Fibroblast of the conjunctiva (primary cell): Measurements from ENCODE around the gene RPS24.
"Not testable (repeated sequence)": the region's sequence is repeated elsewhere in the genome, so short reads cannot be mapped to it uniquely, and the experiment has no call there.

Source experiments
- DNase-seq: peaks from one replicate; pipeline ENCODE4 v3.0.0-alpha.2; 2010; ENCODE audit warnings: low read depth

Gene RPS24

GRCh38 chr10:78053211-78053868 is 19.7 kb downstream of the RPS24 start:
- DNase-seq, result no peak

DNA sequence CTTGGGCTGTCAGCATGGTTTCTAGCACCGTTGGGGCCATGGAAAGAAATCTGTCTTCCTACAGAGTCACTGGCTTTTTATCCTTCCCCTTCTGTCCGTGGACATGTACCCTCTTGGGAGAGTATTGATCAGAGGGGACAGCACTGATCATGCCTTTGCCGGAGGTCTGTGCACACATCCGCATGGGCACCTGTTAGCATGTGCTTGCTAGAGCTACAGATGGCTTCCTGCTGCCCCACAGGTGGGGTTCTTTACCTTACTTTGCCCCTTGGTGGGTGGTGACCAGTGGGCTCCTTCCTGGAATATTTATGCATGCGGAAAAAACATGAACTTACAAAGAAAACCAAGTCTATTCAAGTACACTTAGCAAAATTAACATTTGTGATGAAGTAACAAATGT is 24.9 kb downstream of the RPS24 start:
- no peak for DNase-seq

GRCh38 chr10:78059906-78060702 is 26.4 kb downstream of the RPS24 start:
- no peak for DNase-seq

DNA sequence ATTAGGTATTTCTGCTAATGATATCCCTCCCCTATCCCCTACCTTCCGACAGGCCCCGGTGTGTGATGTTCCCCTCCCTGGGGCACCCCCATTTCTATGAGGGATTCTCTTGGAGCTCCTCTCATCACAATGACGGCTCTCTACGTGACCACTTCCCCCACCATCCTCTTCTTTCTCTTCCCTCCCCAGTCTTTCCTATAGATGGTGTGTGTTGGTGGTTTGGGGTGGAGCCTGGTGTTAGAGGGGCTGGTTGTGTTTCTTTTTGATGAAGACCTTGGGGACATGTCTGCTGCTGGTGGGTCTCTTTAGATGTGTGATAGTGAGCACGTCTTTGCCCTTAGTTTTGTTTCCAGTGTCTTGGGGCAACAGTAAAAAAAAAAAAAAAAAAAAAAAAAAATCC is 28.6 kb downstream of the RPS24 start:
- DNase-seq, result no peak

- no peak for DNase-seq
These were observed 29.6 kb downstream of the RPS24 start for GRCh38 chr10:78063236-78063635.

DNA sequence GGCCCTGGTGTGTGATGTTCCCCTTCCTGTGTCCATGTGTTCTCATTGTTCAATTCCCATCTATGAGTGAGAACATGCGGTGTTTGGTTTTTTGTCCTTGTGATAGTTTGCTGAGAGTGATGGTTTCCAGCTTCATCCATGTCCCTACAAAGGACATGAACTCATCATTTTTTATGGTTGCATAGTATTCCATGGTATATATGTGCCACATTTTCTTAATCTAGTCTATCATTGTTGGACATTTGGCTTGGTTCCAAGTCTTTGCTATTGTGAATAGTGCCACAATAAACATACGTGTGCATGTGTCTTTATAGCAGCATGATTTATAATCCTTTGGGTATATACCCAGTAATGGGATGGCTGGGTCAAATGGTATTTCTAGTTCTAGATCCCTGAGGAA is 31.3 kb downstream of the RPS24 start:
- DNase-seq, result not testable (repeated sequence)

DNA sequence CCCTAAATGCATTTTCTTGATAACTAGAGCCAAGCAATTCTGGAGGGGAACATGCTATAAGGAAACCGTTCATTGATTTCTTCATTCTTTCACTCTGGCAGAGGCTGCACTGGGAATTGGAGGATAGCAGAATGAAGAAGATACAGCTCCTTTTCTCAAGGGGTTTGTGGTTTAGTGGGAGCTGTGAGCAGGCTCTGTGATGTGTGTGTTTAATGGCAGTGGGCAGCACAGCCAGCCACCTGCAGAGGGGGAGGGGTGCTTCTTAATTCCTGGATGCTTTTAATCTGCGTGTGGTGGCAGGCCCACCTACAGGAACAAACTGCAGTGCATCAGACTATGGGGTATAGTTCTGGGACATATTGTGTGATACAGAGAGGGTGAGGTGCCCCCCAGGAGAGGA is 31.9 kb downstream of the RPS24 start:
- DNase-seq, result no peak

DNA sequence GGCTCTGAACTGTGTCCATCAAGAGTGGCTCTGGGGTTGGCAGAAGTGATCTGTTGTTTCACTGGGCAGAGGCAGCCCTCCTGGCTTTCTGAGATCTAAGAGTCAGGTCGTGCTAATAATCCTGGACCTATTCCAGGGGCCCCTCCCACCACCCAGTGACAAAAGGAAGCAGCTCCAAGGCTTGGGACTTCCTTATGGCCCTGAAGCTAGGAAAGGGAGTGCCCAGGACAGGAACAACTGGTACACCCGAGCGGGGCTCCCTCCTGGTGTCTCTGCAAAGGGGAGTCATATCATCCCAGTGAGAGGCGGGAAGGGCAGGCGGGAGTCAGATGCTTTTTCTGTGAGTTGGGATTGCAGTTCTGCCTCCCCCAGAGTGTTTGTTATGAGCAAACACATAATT is 32.3 kb downstream of the RPS24 start:
- DNase-seq, result no peak

DNA sequence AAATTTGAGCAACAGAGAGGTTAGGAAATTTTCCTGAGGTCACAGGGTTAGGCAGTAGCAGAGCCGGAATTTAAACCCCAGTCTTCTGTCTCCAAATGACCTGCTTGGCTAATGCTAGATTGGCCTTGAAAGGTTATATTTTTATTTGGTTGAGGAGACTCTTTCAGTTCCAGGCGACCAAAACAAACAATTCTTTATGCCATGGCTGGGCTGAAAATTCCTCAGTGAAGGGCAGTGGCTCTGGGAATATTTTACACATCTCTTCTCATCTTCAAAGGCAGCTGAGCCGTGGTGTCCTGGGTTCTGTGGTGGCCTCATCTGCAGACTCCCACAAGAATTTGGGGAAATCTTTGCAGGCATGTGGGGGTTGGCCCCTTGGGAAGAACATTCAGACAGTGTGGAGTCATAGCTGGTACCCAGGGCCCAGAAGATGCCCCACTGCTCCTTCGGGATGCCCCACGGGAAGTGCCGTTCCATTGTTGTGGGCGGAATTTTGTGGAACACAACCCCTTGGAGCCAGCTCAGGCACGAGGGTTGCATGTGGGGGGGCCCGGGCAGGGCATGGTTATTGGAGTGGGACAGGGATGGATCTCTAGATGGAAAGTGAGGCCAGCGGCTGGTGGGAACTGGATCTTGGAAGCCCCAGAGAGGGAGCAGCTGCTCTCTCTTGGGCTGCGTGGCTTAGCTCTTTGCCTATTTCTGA is 33.2 kb downstream of the RPS24 start:
- DNase-seq, result no peak

DNA sequence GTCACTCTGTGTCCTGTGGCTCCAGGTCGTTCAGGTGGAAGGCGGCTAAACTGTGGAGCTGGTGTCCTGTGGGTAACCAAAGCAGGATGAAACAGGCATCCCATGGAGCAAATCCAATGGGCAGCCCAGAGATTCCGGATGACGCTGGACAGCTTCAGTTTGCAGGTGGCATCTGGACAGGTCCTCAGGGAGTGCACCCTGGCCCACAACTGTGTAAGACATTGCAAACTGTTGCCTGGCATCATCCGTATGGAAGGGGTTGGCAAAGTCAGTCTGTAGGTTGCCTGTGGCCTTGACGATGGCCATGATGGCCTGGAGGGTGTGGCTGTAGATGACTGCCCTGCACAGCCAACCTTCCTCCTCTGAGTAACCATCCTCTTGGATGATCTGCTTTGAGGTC is 35.5 kb downstream of the RPS24 start:
- no peak for DNase-seq

DNA sequence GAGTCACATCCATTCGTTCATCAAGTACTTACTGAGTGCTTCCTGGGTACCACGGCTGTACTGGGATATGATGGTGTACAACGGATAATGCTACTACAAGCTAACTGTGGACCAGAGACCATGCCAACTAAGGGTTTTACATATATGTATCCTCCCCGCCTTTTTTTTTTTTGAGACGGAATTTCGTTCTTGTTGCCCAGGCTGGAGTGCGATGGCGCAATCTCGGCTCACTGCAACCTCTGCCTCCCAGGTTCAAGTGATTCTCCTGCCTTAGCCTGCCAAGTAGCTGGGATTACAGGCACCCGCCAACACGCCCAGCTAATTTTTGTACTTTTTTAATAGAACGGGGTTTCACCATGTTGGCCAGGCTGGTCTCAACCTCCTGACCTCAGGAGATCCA is 36.4 kb downstream of the RPS24 start:
- DNase-seq, result not testable (repeated sequence)

- DNase-seq, result no peak
These were observed 37.1 kb downstream of the RPS24 start for GRCh38 chr10:78070726-78071125.

GRCh38 chr10:78071140-78071856 is 37.6 kb downstream of the RPS24 start:
- DNase-seq, result no peak

DNA sequence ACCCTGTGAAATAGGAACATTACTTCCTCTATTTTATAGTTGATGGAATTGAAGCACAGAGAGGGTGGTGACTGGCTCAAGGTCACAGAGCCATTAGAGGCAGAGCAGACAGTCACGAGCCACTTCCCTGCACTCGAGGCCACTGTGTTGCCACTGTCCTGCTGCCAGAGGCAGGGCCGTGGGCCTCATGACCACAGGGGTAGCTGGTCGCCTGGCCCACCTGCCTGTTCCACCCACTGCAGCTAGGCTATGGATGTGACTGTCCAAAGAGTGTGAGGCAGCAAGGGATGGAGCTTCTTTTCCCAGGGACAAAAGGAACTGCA is 38.2 kb downstream of the RPS24 start:
- DNase-seq, result no peak

GRCh38 chr10:78072504-78072903 is 38.8 kb downstream of the RPS24 start:
- no peak for DNase-seq

GRCh38 chr10:78075806-78076205 is 42.1 kb downstream of the RPS24 start:
- not testable (repeated sequence) for DNase-seq

GRCh38 chr10:78078539-78079330 is 45.1 kb downstream of the RPS24 start:
- DNase-seq, result no peak

DNA sequence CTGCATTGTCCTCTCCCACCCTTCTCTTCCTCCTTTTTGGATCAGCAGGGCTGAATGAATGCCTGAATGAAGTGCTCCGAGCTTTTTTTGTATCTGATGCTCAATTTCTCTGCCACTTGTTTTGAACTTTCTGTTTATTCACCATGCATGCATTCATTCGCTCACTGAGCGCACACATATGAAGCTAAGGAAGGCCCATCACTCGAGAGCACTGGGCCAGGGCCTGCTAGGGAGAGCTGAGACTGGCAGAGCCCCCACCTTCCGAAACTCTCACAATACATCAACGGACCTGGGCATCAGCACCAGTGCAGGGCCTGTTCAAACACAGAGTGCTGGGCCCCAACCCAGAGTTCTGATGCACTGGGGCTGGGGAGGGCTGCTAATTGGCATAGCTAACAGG is 45.7 kb downstream of the RPS24 start:
- no peak for DNase-seq

DNA sequence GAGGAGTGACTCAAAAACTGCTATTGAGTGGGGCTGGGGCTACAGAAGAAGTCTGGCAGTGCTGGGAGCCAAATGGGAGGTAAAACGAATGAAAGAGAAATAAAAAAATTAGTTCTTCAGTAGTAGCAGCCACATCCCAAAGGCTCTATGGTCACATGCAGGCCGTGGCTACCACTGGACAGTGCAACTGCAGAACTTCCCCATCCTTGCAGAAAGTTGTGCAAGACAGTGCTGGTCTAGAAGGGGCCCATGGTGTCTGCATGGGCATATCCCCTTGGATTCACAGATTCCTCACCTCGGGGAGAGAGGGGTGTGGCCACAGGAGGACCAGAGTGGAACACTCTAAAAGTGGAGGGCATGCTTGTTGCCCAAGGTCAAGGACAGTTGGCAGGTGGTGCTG is 47.6 kb downstream of the RPS24 start:
- DNase-seq, result no peak

- DNase-seq, result no peak
These were observed 49.0 kb downstream of the RPS24 start for GRCh38 chr10:78082636-78083035.
